Stimulated activated CD4-positive, alpha-beta T cell treated with anti-CD3 and anti-CD28 coated beads, Interleukin-15, amount 100 ng/mL, for 1 hour (primary cell): ENCODE measurements around the gene MAGI2.

Source experiments
- DNase-seq, 2 donors: peaks; one replicate each; pipeline ENCODE4 v3.0.0-alpha.2; 2020; ENCODE audit warnings: low read depth in 1 of 2, low spot score in 1 of 2

MAGI2 gene

GRCh38 chr7:77979219-77979618 is 1474.2 kb downstream of the MAGI2 start:
- DNase-seq, result no peak

- no peak for DNase-seq
These were observed 1477.6 kb downstream of the MAGI2 start for GRCh38 chr7:77975672-77976480.

DNA sequence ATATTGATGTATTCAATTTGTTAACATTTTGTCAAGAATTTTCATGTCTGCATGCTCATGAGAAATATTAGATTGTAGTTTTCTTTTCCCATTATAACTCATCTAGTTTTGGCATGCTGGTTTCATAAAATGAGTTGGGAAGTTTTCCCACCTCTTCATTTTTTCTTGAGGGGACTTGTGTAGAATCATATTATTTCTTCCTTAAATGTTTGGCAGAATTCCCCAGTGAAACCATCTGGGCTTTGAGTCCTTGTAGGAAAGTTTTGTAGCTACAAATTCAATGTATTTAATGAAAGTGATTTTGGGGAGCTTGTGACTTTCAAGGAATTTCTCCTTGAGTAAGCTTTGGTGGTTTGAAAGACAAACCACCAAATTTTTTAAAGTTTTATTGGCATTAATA is 1481.7 kb downstream of the MAGI2 start:
- no peak for DNase-seq

DNA sequence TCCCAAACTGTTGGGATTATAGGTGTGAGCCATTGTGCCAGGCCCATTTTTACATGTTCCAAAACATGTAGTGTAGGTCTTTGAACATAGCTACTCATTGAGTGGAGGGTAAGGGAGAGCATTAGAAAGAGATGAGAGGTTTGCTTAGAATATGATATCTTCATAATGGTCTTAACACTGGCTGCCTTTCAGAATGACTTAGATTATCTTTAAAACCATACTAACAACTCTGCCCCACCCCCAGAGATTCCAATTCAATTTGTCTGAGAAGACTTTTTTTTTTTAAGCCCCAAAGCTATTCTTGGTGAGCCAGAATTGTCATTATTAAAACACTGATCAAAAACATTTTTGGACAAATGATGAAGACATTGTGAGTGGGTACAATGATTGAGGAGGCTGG is 1486.0 kb downstream of the MAGI2 start:
- no peak for DNase-seq
